ENCODE results near the gene AKR1B1.

GRCh38 chr7:134477954-134478353 lies 19.1 kb upstream of the AKR1B1 start:
- no peak for TF ChIP-seq XRCC4 (IDR thresholded peaks at IDR 0.05; ENCODE audit: extremely low read depth, insufficient read depth, insufficient read length)
- TF ChIP-seq SMAD4 (CRISPR knock-in tag; conservative IDR thresholded peaks at IDR 0.05), result no peak
- no peak for TF ChIP-seq CTCF (IDR thresholded peaks at IDR 0.05 in 2 of 3, conservative IDR thresholded peaks at IDR 0.05 in 1 of 3; ENCODE audit: insufficient read depth in 2 of 3, low read depth in 1 of 3, low read length in 3 of 3)
- TF ChIP-seq ELK1 (CRISPR knock-in tag; IDR thresholded peaks at IDR 0.05), result no peak
